Measurements from ENCODE around the gene SWT1.

GRCh38 chr1:185284533-185285276, 127.7 kb downstream of the SWT1 start:
- no peak for TF ChIP-seq NR2F2 (IDR thresholded peaks at IDR 0.05; ENCODE audit: borderline replicate concordance, low read depth)
- no peak for TF ChIP-seq JUN (CRISPR knock-in tag; IDR thresholded peaks at IDR 0.05)
- no peak for TF ChIP-seq RELA (CRISPR knock-in tag; IDR thresholded peaks at IDR 0.05)
- no peak for TF ChIP-seq MXI1 (IDR thresholded peaks at IDR 0.05; ENCODE audit: borderline replicate concordance, low read depth, low read length)
- TF ChIP-seq CHCHD3 (CRISPR knock-in tag; IDR thresholded peaks at IDR 0.05), result no peak
- no peak for TF ChIP-seq CTCF (CRISPR knock-in tag; IDR thresholded peaks at IDR 0.05)
- TF ChIP-seq, protein P1, sequence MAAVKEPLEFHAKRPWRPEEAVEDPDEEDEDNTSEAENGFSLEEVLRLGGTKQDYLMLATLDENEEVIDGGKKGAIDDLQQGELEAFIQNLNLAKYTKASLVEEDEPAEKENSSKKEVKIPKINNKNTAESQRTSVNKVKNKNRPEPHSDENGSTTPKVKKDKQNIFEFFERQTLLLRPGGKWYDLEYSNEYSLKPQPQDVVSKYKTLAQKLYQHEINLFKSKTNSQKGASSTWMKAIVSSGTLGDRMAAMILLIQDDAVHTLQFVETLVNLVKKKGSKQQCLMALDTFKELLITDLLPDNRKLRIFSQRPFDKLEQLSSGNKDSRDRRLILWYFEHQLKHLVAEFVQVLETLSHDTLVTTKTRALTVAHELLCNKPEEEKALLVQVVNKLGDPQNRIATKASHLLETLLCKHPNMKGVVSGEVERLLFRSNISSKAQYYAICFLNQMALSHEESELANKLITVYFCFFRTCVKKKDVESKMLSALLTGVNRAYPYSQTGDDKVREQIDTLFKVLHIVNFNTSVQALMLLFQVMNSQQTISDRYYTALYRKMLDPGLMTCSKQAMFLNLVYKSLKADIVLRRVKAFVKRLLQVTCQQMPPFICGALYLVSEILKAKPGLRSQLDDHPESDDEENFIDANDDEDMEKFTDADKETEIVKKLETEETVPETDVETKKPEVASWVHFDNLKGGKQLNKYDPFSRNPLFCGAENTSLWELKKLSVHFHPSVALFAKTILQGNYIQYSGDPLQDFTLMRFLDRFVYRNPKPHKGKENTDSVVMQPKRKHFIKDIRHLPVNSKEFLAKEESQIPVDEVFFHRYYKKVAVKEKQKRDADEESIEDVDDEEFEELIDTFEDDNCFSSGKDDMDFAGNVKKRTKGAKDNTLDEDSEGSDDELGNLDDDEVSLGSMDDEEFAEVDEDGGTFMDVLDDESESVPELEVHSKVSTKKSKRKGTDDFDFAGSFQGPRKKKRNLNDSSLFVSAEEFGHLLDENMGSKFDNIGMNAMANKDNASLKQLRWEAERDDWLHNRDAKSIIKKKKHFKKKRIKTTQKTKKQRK (IDR thresholded peaks at IDR 0.05; ENCODE audit: low read length), result no peak
- TF ChIP-seq, protein P2, sequence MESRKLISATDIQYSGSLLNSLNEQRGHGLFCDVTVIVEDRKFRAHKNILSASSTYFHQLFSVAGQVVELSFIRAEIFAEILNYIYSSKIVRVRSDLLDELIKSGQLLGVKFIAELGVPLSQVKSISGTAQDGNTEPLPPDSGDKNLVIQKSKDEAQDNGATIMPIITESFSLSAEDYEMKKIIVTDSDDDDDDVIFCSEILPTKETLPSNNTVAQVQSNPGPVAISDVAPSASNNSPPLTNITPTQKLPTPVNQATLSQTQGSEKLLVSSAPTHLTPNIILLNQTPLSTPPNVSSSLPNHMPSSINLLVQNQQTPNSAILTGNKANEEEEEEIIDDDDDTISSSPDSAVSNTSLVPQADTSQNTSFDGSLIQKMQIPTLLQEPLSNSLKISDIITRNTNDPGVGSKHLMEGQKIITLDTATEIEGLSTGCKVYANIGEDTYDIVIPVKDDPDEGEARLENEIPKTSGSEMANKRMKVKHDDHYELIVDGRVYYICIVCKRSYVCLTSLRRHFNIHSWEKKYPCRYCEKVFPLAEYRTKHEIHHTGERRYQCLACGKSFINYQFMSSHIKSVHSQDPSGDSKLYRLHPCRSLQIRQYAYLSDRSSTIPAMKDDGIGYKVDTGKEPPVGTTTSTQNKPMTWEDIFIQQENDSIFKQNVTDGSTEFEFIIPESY (CRISPR knock-in tag; IDR thresholded peaks at IDR 0.05), result no peak
- TF ChIP-seq NR3C1 (CRISPR knock-in tag; IDR thresholded peaks at IDR 0.05), result no peak
- TF ChIP-seq SMAD9 (CRISPR knock-in tag; IDR thresholded peaks at IDR 0.05), result no peak
- TF ChIP-seq HNF4G (IDR thresholded peaks at IDR 0.05; ENCODE audit: borderline replicate concordance, low read depth, low read length), result no peak
- TF ChIP-seq HNF4G (CRISPR knock-in tag; IDR thresholded peaks at IDR 0.05; ENCODE audit: borderline replicate concordance, low read depth), result no peak

Measured in HepG2 (cell line).